NOMO-1 (cell line): ENCODE data around the gene PDXK.
"Not testable (repeated sequence)": the region's sequence is repeated elsewhere in the genome, so short reads cannot be mapped to it uniquely, and the experiment has no call there.

Source experiments
- DNase-seq, 2 experiments: peaks; one replicate each; lab custom pipeline; 2025; ENCODE audit not compliant: unreplicated experiment in 2 of 2; lab: John Stamatoyannopoulos, UW

Gene PDXK

DNA sequence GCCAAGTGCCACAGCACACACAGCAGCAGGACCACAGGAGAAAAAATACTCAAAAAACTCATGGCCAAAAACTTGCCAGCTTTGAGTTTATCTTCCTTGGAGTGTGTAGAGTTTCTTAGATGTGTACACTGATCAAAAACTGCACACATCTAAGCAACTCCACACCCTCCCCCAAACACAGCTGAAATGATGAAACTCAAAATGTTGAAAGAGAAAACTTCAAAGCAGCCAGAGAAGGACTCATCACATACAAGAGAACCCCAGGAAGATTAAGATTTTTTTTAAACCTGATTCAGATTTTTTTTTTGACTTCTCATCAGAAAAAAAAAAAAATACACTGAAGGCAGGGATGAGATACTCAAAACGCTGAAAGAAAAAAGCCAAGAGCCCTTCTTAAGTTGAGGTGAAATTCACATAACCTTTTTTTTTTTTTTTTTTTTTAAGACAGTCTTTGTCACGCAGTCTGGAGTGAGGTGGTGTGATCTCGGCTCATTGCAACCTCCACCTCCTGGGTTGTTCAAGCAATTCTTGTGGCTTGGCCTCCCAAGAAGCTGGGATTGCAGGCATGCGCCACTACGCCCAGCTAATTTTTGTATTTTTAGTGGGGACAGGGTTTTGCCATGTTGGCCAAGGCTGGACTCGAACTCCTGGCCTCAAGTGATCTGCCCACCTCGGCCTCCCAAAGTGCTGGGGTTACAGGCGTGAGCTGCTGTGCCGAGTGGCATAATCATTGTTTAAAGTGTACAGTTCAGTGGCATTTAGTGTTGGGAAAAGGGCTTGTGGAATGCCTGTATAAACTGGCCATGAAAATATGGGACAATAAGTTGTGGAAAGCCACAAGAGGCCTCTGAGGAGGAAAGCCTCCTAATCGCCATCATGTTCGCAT is 20.9 kb upstream of the PDXK start:
- DNase-seq = no peak

DNA sequence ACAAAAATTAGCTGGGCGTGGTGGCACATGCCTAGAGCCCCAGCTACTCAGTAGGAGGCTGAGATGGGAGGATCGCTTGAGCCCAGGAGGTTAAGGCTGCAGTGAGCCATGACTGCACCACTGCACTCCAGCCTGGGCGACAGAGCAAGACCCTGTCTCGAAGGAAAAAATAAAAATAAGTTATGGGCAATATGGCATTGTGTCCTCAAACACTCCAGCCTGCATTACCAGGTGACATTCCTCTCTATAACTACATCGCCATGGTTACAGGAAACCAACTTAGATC is 19.5 kb upstream of the PDXK start:
- not testable (repeated sequence) for DNase-seq

DNA sequence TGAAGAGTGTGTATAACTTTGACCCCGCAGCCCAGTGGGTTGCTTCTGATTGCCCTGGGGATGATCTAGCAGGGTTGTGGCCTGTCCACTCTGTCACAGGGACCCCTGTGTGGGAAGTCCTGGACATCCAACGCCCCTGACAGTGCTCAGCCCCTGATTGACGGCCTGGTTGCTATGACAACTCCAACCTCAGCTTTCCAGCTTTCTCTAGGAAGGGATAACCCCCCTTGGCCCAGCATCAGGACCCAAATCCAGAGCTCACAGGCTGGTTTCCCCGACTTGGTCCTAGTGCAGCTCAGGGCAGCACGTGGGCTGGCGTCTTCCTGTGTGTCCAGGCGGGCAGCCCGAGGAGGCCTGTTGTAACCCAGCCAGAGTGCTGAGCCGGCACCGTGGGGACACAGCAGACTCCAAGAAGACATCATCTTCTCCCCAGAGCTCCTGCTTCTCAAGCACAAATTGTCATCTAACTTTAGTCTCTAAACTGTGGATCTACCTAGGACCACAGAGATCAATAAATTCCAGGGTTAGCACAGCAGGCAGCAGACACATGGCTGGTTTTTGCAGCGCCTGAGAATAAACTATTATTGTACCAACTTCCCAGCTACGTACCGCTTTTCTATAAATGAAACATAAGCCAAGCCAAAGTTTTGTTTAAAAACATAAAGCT is 18.9 kb upstream of the PDXK start:
- DNase-seq = no peak

DNA sequence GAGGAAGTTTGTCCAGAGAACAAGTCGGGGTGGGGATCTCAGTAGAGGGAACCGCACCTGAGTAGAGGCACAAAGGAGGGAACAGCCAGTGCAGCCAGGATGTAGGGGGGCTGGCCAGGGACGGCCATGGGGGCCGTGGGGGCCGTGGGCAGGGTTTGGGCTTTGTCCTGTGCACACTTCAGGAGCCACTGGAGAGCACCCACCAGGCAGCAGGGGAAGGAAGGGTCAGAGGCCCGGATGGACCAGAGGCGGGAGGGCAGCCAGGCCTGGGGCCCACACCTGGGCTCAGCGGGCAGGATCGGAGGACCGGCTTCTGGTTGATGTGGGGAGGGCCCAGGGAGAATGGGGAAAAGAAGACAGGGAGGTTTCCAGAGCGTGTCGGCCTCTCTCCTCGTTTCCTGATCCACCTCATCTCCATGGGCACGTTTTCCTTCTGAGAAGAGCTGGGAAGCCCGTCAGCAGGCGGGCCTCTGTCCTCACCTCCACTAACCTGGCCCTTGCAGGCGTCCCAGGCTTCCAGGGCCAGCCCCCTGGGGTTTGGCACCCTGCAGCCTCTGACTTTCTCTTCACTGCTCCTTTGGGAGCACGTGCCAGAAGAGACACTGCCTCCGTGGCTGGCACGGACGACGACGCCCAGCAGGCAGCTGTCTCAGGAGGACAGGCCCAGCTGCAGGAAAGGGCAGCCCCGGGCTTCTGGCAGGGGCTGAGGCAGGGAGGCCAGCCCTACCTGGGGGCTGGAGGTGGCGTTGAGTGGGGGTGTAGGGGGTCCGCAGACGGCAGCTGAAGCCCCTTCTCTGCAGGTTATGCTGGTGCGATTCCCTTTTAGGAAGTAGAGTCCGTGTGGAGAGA is 16.8 kb upstream of the PDXK start:
- no peak for DNase-seq

DNA sequence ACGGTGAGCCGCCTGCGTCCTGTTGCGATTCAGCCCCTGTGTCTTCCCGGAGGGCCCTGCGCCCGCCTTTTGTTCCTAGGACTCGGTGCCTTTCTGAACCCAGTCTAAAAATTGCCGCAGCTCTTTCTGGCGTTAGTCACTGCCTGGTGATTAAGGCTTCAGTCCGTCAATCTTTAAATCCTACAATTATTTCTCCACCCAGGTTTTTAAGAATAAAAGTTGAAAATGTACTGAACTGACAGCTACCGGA is 16.2 kb upstream of the PDXK start:
- DNase-seq = no peak

DNA sequence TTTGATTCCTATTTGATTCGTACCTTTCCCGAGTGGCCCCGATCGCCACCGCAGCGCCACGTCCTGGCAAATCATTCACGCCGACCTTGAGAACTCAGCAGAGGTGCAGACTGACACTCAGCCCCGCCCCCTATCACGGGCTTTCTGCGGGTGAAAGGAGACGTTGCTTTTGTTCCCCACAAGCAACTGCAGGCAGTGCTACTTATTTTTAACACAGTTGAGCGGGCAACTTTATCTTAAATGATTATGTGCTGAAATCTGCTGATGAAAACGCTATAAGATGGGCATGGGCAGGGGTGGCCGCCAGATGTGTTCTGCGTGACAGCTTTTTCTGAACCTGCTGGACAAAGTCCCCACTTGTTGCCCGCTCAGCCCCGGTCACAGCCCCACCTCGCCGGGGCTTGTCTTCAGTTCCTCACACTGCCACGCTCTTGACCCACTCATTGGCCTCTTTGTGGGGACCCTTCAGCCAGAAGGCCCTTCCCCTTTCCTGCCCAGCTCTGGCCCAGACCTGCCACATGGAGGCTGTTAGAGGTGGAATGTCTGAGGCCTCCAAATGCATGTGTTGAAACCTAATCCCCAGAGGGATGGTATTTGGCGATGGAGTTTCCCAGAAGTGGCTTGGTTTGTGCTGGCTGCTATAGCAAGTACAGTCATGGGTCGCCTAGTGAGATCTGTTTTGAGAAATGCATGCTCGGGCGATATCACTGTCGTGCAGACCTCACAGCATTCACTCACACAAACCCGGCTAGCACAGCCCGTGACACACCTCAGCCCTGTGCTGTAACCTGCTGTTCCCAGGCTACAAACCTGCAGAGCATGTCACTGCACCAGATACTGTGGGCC is 15.7 kb upstream of the PDXK start:
- peak; percentile 62 to 70 for DNase-seq

DNA sequence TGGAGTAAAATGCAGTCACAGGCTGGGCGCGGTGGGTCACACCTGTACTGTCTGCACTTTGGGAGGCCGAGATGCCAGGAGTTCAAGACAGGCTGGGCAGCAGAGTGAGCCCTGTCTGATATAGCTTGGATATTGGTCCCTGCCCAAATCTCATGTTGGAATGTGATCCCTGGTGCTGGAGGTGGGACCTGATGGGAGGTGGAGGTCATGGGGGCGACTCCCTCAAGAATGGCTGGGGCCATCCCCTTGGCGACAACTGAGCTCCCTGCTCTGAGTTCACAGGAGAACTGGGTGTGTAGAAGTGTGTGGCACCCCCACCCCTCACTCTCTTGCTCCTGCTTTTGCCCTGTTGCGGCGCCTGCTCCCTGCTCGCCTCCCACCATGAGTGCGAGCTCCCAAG is 11.5 kb upstream of the PDXK start:
- no peak for DNase-seq

DNA sequence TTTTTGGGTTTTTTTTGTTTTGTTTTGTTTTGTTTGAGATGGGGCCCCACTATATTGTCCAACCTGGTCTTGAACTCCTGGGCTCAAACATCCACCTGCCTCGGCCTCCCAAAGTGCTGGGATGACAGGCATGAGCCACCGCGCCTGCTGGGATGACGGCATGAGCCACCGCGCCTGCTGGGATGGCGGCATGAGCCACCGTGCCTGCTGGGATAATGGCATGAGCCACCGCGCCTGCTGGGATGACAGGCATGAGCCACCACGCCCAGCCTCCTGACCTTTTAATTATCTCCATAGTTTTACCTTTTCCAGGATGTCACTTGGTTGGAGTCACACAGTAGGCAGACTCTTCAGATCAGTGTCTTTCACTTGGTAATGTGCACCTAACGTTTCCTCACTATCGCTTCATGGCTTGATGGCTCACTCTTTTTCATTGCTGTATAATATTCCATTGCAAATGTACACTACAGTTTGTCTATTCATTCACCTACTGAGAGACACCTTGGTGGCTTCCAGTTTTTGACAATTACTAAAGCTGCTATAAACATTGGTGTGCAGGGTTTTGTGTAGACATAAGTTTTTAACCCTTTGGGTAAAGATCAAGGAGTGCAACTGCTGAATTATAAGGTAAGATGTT is 10.1 kb upstream of the PDXK start:
- DNase-seq = no peak

DNA sequence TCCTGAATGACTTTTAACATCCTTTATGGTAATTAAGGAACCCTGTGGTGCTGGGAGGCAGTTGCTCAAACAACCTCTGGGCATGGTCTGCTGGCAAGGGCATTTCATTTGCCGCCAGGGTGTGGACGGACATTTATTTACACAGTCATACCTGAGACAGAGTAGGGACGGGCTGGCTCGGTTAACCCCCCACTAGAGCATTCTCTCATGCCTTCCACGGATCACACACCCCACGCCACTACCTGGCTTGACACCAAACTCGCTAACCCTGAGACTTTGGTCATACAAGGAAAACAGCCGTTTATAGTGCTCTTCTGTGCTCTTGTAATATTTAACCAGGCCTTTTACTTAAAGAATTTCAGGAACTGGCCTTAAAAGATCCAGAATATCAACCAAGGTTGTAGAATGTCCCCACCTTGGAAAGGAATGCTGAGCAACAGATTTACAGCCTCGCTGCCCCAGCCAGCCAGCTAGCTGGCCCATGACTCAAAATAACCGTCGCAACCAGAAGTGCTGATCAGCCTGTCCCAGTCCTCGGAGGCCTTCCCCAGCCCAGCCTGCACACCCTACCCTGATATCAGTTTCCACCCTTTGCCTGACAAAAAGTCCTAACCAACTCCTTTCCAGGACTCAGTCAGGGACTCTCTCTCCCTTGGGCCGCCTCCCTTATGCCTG is 6.5 kb upstream of the PDXK start:
- DNase-seq = no peak

DNA sequence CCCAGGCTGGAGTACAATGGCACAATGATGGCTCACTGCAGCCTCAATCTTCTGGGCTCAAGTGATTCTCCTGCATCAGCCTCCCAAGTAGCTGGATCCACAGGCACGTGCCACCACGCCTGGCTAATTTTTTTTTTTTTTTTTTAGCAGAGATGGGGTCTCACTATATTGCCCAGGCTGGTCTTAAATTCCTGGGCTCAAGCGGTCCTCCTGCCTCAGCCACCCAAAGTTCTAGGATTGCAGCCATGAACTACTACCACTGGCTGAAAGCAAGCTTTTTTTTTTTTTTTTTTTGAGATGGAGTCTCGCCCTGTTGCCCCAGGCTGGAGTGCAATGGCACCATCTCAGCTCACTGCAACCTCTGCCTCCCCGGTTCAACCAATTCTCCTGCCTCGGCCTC is 5.8 kb upstream of the PDXK start:
- not testable (repeated sequence) for DNase-seq

DNA sequence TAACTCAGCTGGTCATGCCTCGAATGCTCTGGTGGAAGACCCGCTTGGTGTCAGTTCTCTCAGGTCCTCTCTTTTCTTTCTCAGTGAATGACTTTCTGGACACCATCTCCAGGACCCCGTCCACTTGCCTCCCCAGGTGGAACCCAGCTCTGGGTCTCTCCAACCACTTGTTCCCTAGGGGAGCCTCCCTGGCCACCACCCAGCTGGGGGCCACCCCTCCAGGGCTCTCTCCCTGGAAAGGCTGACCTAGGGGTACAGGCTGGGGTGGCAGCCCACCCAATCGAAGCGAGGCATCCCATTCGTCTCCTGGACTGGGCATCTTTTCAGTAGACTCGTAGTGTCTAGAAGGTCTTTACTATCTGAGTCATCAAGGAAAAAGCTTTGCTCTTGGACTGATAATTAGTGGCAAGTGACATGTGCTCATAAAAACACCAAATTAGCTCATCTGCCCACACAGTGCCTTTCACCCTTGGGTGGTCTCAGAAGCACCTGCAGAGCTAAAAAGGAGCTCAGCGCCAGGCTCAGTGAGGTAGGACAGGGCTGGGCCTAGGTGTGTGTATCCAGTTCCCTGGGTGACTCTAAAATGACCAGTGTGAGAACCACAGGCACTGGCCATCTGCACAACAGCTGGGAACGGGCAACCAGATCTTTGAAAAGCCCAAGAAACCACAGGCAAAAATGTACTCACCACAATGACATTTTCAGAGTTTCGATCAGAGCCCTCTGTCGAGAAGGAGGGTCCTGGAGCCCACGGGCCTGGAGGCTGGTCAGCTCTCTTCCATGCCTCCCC is 2.4 kb upstream of the PDXK start:
- peak; percentile 15 to 17 for DNase-seq

DNA sequence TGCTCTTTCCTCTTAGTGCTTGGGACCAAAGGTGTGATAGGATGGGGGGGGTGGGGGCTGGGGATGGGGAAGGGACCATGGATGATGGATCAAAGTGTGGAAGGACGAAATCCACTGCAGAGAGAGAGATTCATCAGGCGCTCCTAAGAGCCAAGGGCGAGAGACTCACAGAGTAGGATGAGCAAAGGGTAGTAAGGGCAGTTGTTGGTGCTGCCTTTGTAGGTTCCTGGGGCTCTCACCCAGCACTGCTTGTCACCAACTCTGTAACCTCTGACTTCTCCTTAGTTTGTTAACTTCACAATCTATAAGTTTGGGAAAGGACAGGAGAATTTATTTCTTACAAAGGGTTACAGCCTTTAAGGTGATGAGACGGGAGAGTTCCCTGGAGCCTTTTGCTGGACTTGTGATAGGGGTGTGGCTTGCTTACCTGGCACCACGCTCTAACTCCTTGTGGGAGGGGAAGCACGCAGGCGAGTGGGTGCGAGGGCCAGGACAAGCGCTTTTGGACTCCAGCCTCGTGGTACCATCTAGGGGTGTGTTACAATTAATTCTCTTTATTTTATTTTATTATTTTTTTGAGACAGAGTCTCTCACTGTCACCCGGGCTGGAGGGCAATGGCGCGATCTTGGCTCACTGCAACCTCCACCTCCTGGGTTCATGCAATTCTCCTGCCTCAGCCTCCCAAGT is 1.6 kb upstream of the PDXK start:
- no peak for DNase-seq

DNA sequence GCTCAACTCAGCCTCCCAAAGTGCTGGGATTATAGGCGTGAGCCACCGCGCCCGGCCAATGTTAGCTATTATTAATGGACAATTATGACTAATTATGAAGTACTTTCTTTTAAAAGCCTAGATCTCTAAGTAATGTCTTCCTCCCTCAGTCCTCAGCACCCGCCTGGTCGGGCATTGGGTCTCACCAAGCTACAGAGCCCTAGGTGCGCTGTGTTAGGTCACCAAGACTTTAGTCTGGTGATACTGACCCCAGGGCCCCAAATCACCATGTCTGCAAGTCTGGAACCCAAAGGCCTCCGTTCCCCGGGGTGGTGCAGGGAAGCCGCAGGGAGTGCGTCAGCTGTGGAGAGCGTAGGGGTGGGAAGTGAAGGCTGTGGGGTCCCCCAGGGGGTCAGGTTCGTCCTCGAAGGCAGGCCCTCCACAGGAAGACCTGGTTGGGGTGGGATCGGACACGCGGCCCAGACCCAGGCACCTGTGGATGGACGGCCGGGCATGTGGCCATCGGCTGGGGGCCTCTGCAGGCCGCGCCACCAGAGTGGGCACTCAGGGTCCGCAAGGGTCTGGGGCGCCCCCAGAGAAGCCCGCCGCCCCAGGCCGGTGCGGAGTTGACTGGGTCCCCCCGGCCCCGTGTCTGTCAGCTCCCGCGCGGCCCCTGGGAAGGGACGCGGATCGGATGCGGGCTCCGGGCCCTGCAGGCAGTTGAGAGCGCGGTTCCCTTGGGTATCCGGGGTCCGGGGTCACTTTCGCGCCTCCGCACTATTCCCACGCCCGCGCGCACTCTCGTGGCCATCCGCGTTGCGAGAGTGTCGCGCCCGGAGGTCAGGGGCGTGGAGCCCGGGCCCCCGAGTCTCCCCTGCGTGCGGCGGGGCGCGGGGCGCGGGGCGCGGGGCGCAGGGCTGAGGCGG is 710 bp upstream of the PDXK start:
- no peak for DNase-seq

DNA sequence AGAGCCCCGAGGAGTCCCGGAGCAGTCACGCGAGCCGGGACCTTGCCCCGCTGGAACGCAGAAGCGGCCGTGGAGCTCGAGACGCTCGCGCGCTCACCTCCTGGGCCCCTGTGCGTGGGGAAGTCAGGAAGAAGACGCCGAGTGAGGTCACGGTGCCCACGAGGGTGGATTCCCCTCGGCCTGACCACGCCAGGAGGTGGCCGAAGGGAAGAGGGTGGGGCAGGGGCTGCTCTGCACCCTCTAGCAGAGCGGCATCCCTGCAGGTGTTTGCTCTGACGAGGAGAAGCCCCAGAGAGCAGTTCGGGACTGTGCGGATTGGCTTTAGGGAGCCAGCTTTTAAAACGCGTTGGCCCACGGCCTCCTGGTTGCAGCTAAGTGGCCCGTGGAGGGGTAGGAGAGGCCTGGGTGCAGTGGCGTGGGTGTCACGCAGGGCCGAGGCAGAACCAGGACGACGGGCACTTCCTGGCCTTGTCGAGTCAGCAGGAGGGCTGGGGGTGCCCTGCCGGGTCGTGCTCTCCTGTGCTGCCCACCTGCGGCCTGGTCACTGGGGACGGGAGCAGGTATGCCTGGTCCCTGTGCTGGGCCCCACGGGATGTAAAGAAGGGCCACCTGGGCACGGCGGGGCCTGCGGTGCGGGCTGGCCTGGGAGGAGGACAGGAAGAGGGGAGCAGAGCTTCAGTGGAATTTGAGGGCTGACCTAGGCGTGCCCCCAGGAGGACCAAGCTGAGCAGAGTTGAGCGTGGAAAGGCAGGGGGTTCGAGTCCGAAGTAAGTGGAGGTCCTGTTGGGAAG is 1.0 kb downstream of the PDXK start:
- DNase-seq = peak in 1 of 2 experiments; percentile 16

DNA sequence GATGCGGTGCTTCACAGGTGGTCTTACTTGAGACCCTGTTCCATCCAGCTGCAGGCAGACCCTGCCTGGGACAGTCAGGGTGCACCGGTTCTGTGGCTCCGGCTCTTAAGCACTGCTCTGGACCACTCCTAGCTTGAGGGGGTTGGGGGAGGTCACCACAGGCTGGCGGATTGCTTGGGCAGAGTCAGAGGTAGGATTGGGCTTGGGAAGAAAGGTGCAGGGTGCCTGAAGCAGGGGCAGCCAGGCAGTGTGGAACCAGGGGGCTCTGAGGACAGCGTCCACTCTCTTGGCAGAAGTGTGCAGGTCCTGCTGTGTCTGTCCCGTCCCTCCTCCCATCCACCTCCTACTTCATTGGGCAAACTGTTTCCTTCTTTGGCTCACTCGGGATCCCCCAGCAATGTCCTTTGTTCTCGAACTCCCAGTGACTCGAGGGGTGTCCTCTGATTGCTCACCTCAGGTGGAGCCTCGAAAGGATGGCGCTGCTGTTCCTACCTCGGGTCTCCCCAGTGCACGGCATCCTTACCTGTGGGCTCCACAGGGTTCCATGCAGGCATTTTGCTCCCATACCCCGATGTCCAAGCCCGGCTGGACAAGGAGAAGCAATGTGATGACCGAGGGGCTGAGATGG is 1.7 kb downstream of the PDXK start:
- no peak for DNase-seq

DNA sequence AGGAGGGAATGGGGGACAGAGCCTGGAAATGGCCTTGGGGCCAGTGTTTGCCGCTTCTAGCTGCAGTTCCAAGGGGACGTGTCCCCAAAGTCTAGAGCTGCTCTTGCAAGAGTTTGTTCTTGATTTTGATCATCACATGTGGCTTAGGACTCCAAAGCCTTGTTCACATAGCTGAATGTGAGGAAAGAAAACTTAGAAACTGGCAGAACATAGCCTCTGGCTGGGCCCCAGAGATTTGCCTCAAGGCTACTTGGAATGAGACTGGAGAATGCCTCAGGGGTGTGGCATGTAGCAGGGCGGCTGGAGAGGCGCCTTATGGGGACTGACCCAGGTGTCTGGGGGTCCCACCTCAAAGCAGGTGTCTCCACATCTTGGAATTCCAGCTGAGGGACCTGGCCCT is 2.3 kb downstream of the PDXK start:
- no peak for DNase-seq
